GM20000 (cell line): ENCODE measurements around the gene CLMP.

Experiments used
- DNase-seq: peaks from one replicate; pipeline ENCODE4 v3.0.0; 2012; ENCODE audit warnings: low spot score
- TF ChIP-seq, protein P1 (sequence below): IDR thresholded peaks from 2 replicates; pipeline ENCODE4 v1.5.1; 2012; ENCODE audit warnings: mild to moderate bottlenecking, control low read depth; ENCODE audit errors: extremely low read depth, missing control alignments

The CLMP gene

DNA sequence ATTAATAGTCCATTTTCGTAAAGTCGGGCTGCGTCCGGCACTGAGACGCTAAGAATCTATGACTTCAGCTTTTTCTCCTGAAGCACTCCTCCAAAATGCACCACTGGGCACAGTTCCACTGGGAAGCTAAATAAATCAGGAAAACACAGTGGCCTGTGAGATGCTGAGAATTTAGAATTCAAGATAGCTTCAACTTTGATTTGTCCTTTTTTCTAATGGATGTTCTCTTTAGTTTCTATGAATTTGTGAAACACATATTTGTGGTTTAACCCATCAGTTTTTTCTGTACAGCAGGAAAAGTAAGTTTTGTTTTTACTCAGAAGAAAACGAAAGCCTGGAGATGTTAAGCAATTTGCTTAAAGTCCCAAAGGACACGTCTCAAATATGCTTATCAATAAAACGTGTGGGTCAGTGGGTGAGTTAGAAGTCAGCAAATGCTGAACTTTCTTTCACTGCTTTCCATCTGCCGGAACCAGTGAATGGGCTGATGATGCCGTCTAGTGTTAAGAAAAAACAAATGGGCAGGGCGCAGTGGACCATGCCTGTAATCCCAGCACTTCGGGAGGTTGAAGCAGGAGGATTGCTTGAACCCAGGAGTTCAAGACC is 40.7 kb upstream of the CLMP start:
- TF ChIP-seq, protein P1, sequence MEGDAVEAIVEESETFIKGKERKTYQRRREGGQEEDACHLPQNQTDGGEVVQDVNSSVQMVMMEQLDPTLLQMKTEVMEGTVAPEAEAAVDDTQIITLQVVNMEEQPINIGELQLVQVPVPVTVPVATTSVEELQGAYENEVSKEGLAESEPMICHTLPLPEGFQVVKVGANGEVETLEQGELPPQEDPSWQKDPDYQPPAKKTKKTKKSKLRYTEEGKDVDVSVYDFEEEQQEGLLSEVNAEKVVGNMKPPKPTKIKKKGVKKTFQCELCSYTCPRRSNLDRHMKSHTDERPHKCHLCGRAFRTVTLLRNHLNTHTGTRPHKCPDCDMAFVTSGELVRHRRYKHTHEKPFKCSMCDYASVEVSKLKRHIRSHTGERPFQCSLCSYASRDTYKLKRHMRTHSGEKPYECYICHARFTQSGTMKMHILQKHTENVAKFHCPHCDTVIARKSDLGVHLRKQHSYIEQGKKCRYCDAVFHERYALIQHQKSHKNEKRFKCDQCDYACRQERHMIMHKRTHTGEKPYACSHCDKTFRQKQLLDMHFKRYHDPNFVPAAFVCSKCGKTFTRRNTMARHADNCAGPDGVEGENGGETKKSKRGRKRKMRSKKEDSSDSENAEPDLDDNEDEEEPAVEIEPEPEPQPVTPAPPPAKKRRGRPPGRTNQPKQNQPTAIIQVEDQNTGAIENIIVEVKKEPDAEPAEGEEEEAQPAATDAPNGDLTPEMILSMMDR = no peak
- no peak for DNase-seq

DNA sequence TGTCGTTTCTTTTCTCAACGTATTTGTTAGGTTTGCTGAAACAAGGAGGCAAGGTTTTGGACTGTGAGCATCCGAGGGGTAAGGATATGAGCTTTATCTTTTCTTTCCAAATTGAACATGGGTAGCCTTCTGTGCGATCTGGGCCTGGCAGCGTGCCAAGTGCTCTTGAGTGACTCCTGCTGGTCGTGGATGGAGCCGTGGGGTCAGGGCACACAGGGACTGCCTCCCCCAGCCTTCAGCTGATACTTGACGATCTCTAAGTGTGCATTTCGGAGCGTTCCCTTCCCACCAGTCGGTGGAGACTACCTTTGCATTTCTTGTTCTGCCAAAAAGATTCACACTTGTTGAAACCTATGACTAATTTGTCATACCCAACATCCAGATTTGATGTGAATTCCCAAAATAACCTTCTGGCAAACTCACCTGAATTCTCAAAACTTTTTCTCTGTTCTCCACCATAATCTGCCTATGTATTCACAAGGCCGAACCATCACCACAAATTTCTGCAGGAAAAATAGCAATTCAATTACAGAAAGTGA is 40.1 kb upstream of the CLMP start:
- DNase-seq = no peak
- TF ChIP-seq, protein P1 = no peak

DNA sequence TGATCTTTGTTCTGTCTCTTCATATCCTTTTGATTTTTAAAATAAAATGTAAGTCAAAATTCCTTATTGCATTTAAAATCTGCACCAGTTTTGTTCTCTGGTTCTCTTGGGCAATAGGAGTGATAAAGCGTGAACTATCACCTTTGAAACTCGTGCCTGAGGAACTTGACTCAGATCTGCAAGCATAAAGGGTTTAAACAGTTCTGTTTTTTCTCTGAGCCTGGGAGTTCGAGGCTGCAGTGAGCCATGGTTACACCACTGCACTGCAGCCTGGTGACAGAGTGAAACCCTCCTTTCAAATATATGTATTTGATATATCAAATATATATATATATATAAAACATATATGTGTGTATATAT is 38.9 kb upstream of the CLMP start:
- DNase-seq = no peak
- TF ChIP-seq, protein P1 = no peak

DNA sequence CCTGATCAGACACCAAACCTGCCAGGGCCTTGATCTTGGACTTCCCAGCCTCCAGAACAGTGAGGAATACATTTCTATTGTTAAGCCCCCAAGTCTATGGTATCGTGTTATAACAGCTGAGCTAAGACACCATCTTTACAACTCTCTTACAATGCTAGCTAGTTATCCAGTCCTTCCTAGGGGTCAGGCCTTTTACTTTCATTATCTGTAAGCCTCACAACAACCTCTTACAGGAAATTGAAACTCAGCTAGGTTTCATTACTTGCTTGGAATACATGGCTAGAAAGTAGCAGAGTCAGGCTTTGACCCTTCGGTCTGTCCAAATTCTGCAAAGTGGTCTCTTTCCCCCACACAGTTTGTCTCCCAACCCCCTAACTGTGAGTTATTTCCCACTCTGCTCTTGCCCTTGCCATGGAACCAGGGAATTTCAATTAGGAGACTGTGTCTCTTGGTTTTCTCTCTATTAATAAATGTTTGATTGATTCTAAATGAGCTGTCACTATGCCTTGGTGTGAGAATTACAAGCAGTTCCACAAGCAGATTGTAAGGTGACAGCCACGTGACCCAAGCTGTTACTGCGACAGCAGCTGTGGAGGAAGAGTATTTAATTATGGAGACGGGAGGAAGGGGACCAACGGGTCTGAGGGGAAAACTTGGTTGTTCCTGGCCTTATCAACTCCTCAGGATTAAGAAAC is 38.4 kb upstream of the CLMP start:
- TF ChIP-seq, protein P1 = no peak
- DNase-seq = peak; percentile 58

DNA sequence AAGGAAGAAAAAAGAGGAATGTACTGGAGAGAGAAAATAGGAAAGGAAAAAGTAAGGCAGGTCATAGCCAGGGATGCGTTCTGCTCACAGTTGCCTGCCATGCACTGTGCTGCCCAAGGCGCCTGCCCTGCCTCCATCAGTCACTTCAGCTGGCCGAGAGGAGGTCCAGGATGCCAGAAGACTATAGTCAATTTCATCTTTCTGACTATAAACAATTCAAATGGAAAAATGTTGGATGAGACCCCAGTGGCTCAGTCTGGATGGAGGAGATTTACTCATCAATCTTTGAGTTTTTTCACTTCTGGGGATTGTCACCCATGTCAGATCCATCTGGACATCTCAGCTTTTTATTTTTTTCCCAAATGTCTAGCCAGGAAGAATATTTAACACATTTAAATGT is 36.7 kb upstream of the CLMP start:
- TF ChIP-seq, protein P1 = no peak
- DNase-seq = no peak

DNA sequence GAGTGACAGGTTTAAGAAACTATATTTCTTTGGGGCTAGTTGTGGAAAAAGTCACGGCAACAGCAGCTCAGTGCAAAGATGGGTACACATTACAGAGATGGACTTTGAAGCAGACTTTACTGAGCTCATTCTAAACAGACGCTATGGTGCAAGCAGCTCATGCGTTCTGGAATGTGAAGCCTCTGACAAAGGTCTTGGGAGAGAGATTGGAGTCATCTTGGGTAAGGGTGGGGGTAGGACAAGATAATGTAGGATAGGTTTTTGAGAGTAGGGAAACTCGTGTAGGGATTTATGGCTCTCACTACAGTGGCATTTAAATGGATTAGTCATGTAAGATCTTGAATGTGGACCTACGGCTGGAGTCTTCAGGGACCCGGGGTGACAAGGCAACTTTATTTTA is 36.2 kb upstream of the CLMP start:
- TF ChIP-seq, protein P1 = no peak
- DNase-seq = no peak

DNA sequence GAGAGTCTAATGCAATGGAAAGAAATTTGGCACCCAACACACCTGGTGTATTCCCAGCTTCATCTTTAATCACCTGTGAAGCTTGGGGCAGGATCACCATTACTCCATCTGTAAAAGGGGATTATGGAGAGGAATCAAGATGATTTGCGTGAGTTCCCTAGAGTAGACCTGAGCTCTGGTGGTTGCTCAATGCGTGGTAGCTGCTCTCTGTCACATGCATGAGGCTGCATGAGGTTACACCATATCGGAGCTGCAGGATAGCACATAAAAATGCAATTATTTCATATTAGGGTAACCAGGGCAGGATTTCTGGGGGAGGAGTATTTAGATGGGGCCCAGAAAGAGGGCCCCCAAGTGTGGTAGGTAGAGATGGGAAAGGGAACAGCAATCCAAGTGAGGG is 35.3 kb upstream of the CLMP start:
- TF ChIP-seq, protein P1 = no peak

More for the DNA sequence above, 35.3 kb upstream of the CLMP start:
- no peak for DNase-seq
